ENCODE data around the gene WDR7. TPM values are rescaled to one million over a fixed set of nuclear protein-coding genes. Genes with fewer than 3 reads are reported as not detected.

The WDR7 gene
- total and polyA plus RNA-seq, 10 of the 15 experiments (the other 5 are each of a cell fraction or from before 2014, with no cell fraction given), result 2.8 to 16.5 (median 11.7) TPM

DNA sequence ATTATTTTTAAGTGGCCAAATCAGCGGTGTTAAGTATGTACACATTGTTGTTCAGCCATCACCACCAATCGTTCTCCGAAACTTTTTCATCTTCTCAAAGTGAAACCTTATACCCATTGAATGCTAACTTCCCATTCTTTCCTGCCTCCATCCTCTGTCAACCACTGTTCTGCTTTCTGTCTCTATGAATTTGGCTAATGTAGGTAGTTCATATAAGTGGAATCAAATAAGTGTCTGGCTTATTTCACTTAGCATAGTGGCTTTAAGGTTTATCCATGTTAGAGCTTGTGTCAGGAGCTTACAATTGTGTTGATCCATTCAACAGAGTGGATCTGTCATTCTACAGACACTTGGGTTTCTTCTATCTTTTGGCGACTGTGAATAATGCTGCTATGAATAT lies 192.1 kb downstream of the WDR7 start:
- no peak for FAIRE-seq
- ATAC-seq, result no peak
- BruUV-seq (replicated peaks), result no TSS peak
- no peaks in the 10 kb centered on the region; the same call in 2 of the 3 replicates for H3K9me3 ChIP-seq (replicated peaks; ENCODE audit: control insufficient read depth, insufficient read depth, low read length)
- no peaks in the 10 kb centered on the region for H4K20me1 ChIP-seq (ENCODE audit: control insufficient read depth, insufficient read depth)
- POLR2A ChIA-PET, result interaction anchor here (0.6 kb wide), 1 partner anchor 301 kb away, joined by 3 read pairs; no protein-coding TSS in a partner anchor
- RAD21 ChIA-PET (ENCODE audit: unreplicated experiment), result no interaction called here
- WGBS (ENCODE audit: insufficient coverage, insufficient replicate concordance, low lambda C conversion rate, missing lambda C conversion rate), result 97% methylated on average over 4 of the region's 4 CpGs
- DNase-seq (ENCODE audit: low read depth, low spot score), result no peak
- no peaks in the 10 kb centered on the region for H3K27me3 ChIP-seq (replicated peaks in 1 of 2; ENCODE audit: control insufficient read depth in 2 of 2, insufficient read depth in 2 of 2, low read length in 1 of 2)
- in situ Hi-C loops (cut with MboI) (no loop called here), intact Hi-C loops (cut with micrococcal nuclease; ENCODE audit: unreplicated experiment) (no loop called here)
- H3K4me2 ChIP-seq (ENCODE audit: control insufficient read depth, insufficient read depth), result no peak overlapping the region
- no peak overlapping the region for H3K9ac ChIP-seq (ENCODE audit: control insufficient read depth, insufficient read depth, low read length)
- SMC1A ChIA-PET (ENCODE audit: uncharacterized antibody, unreplicated experiment), result interaction anchor here (0.6 kb wide), 1 partner anchor 21 kb away, joined by 3 read pairs; no protein-coding TSS in a partner anchor
- H3K4me1 ChIP-seq (ENCODE audit: control insufficient read depth, insufficient read depth, low read length), result no peaks in the 10 kb centered on the region
- H2AFZ ChIP-seq (ENCODE audit: control insufficient read depth, low read depth, low read length), result no peak overlapping the region
- CTCF ChIA-PET, result interaction anchor here (0.9 to 1.0 kb wide), 2 partner anchors 11 to 18 kb away, joined by 3 read pairs; no protein-coding TSS in a partner anchor
- H3K79me2 ChIP-seq (ENCODE audit: control insufficient read depth, insufficient read depth, low read length), result no peaks in the 10 kb centered on the region
- TF ChIP-seq FOXM1 (IDR thresholded peaks at IDR 0.05; ENCODE audit: low read depth, low read length) (no peak), RB1 (IDR thresholded peaks at IDR 0.05; ENCODE audit: borderline replicate concordance) (no peak), JUND (IDR thresholded peaks at IDR 0.05; ENCODE audit: low read depth, low read length) (no peak), ZSCAN29 (IDR thresholded peaks at IDR 0.05) (no peak), RUNX3 (IDR thresholded peaks at IDR 0.05; ENCODE audit: low read length) (no peak), MYB (IDR thresholded peaks at IDR 0.05; ENCODE audit: borderline replicate concordance, low read depth, low read length) (no peak), ATF7 (IDR thresholded peaks at IDR 0.05; ENCODE audit: low read depth) (no peak), EGR1 (IDR thresholded peaks at IDR 0.05; ENCODE audit: borderline replicate concordance in 1 of 2, low read depth in 2 of 2, low read length in 2 of 2) (no peak), CBFB (IDR thresholded peaks at IDR 0.05; ENCODE audit: low read depth) (no peak), YY1 (IDR thresholded peaks at IDR 0.05; ENCODE audit: low read depth, low read length) (no peak), POLR2A (IDR thresholded peaks at IDR 0.05; ENCODE audit: low read depth, low read length) (no peak), NR2C1 (IDR thresholded peaks at IDR 0.05) (no peak), ZNF622 (IDR thresholded peaks at IDR 0.05) (no peak), USF2 (IDR thresholded peaks at IDR 0.05; ENCODE audit: borderline replicate concordance, low read depth, low read length) (no peak), BCLAF1 (IDR thresholded peaks at IDR 0.05) (no peak), ZBTB11 (CRISPR knock-in tag; IDR thresholded peaks at IDR 0.05) (no peak), TCF12 (IDR thresholded peaks at IDR 0.05; ENCODE audit: low read depth, low read length) (no peak)
- H3K4me3 ChIP-seq, result no peak overlapping the region
- H3K27ac ChIP-seq (ENCODE audit: control insufficient read depth, insufficient read depth), result no peak overlapping the region
- no peaks in the 10 kb centered on the region for H3K36me3 ChIP-seq (ENCODE audit: control insufficient read depth in 2 of 2, insufficient read depth in 2 of 2, low read length in 1 of 2)
